GM12873 (cell line): ENCODE measurements around the gene TP53BP1.

Source experiments
- CTCF ChIP-seq: IDR thresholded peaks from 2 replicates; pipeline ENCODE4 v1.5.1; 2012; ENCODE audit warnings: low read depth, mild to moderate bottlenecking, moderate library complexity, low read length, control low read depth; ENCODE audit not compliant: insufficient read depth; ENCODE audit errors: missing control alignments

Gene TP53BP1

GRCh38 chr15:43523646-43524045, 30.7 kb upstream of the TP53BP1 start:
- no peak for TF ChIP-seq CTCF

GRCh38 chr15:43522247-43522646, 29.3 kb upstream of the TP53BP1 start:
- no peak for TF ChIP-seq CTCF

GRCh38 chr15:43521419-43521818, 28.5 kb upstream of the TP53BP1 start:
- TF ChIP-seq CTCF: no peak

- TF ChIP-seq CTCF: no peak
Observed at GRCh38 chr15:43520138-43520537, 27.2 kb upstream of the TP53BP1 start.

GRCh38 chr15:43519196-43519595, 26.2 kb upstream of the TP53BP1 start:
- TF ChIP-seq CTCF: no peak

- TF ChIP-seq CTCF: no peak
Observed at GRCh38 chr15:43518197-43518761, 25.3 kb upstream of the TP53BP1 start.

GRCh38 chr15:43517354-43518196, 24.6 kb upstream of the TP53BP1 start, which contains the start of gene MAP1A:
Gene MAP1A, plus strand, starts transcription at chr15:43517608. Its CDS starts 3,866 bp downstream, at chr15:43521474.
- no peak for TF ChIP-seq CTCF
